Mesendoderm (in vitro differentiated cells): ENCODE data around the gene ABCA4.

Experiments
- DNase-seq: peaks from one replicate; pipeline ENCODE4 v3.0.0; 2013
- H2AK5ac ChIP-seq: 2 replicates; pipeline ENCODE4 v1.6.1; 2013; ENCODE audit warnings: low read length, inconsistent platforms
- H2BK120ac ChIP-seq: 2 replicates; pipeline ENCODE4 v1.6.1; 2013; ENCODE audit warnings: low read depth, mild to moderate bottlenecking, low read length, moderate library complexity, mixed read lengths
- H2BK15ac ChIP-seq: replicated peaks from 2 replicates; pipeline ENCODE4 v1.6.1; 2013; ENCODE audit warnings: low read depth, mild to moderate bottlenecking, moderate library complexity
- H2BK5ac ChIP-seq: 2 replicates; pipeline ENCODE4 v1.6.1; 2013; ENCODE audit warnings: low read length, inconsistent platforms
- H3K18ac ChIP-seq: 2 replicates; pipeline ENCODE4 v1.6.1; 2013; ENCODE audit warnings: mild to moderate bottlenecking, low read length, mixed read lengths
- H3K23ac ChIP-seq: one replicate; pipeline ENCODE4 v1.6.1; 2013; ENCODE audit warnings: low read length
- H3K27ac ChIP-seq: 2 replicates; pipeline ENCODE4 v1.5.1; 2013; ENCODE audit warnings: low read depth, mild to moderate bottlenecking, inconsistent platforms, low read length, moderate library complexity
- H3K27me3 ChIP-seq: 2 replicates; pipeline ENCODE4 v1.6.1; 2013; ENCODE audit warnings: low read length, control low read depth, mild to moderate bottlenecking, inconsistent platforms; ENCODE audit not compliant: insufficient read depth, poor library complexity
- H3K36me3 ChIP-seq: 2 replicates; pipeline ENCODE4 v1.6.1; 2013; ENCODE audit warnings: low read length, inconsistent platforms; ENCODE audit not compliant: control insufficient read depth, insufficient read depth
- H3K4ac ChIP-seq: one replicate; pipeline ENCODE4 v1.6.1; 2013; ENCODE audit warnings: low read depth, mild to moderate bottlenecking, low read length, moderate library complexity
- H3K4me1 ChIP-seq: 2 replicates; pipeline ENCODE4 v1.6.1; 2013; ENCODE audit warnings: low read depth, low read length, inconsistent platforms; ENCODE audit not compliant: control insufficient read depth
- H3K4me2 ChIP-seq: 2 replicates; pipeline ENCODE4 v1.6.1; 2013; ENCODE audit warnings: low read length
- H3K4me3 ChIP-seq: 2 replicates; pipeline ENCODE4 v1.5.1; 2013; ENCODE audit warnings: mild to moderate bottlenecking, low read length
- H3K56ac ChIP-seq: one replicate; pipeline ENCODE4 v1.6.1; 2013; ENCODE audit warnings: low read length
- H3K79me1 ChIP-seq: 2 replicates; pipeline ENCODE4 v1.6.1; 2013; ENCODE audit warnings: low read length, inconsistent platforms
- H3K79me2 ChIP-seq: 2 replicates; pipeline ENCODE4 v1.6.1; 2013; ENCODE audit warnings: mild to moderate bottlenecking, low read length; ENCODE audit not compliant: control insufficient read depth, insufficient read depth
- H3K9ac ChIP-seq: 2 replicates; pipeline ENCODE4 v1.6.1; 2013; ENCODE audit warnings: low read length, inconsistent platforms
- H4K5ac ChIP-seq: one replicate; pipeline ENCODE4 v1.6.1; 2013; ENCODE audit warnings: low read length
- H4K8ac ChIP-seq: one replicate; pipeline ENCODE4 v1.6.1; 2013; ENCODE audit warnings: low read depth, mild to moderate bottlenecking, control low read depth, low read length, moderate library complexity
- WGBS: extraction: QIAGEN DNeasy Blood & Tissue Kit; methylation state at CpG from one replicate; pipeline ENCODE4 v1.1.7; 2013; ENCODE audit warnings: low lambda C conversion rate, missing lambda C conversion rate; ENCODE audit not compliant: insufficient coverage; ENCODE audit errors: extremely low coverage; 5-methylcytosine and 5-hydroxymethylcytosine counted together

The ABCA4 gene

DNA sequence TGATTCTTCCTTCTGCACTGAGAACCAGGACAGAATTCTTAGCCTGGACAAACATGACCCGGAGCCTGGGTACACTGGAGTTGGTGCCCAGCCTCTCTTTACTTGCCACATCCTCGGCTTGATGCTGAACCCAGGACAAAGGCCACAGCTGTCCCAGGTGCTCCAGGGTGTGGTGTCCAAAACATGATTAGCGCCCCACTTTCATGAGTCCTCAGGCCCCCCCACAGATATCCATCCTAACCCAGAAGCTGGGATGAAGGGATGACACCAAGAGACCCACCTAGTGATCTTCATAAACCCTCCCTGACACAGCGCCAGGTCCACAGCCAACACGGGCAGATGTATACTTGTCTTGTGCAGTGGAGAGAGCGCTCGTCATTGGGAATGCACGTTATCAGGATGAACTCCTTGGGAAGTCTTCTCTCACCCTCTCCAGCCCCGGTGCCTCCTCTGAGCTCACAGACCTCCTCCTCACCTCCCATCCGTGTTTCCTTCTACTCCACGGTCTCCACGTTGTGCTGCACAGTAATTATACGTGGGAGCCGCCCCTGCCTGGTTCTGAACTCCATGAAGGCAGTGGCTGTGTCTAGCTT is 3.6 kb downstream of the ABCA4 start:
- peak overlapping the region; percentile 44 for H3K56ac ChIP-seq
- H3K18ac ChIP-seq: no peak overlapping the region
- no peak overlapping the region for H2BK120ac ChIP-seq
- H3K36me3 ChIP-seq: no peaks in the 10 kb centered on the region
- H3K79me1 ChIP-seq: no peaks in the 10 kb centered on the region
- H3K27ac ChIP-seq: no peak overlapping the region
- peaks cover 9% of the 10 kb centered on the region for H3K4me1 ChIP-seq
- peak overlapping the region; percentile 29 for H3K23ac ChIP-seq
- no peak overlapping the region for H2BK5ac ChIP-seq
- H2BK15ac ChIP-seq: no peak overlapping the region
- no peak overlapping the region for H4K5ac ChIP-seq
- no peak overlapping the region for H2AK5ac ChIP-seq
- H3K9ac ChIP-seq: no peak overlapping the region
- no peak overlapping the region for H3K4ac ChIP-seq
- no peak overlapping the region for H3K4me3 ChIP-seq
- no peaks in the 10 kb centered on the region for H3K27me3 ChIP-seq
- H3K79me2 ChIP-seq: no peaks in the 10 kb centered on the region
- no peak for DNase-seq
- WGBS: no CpG with 5 or more reads among the region's 14 CpGs
- no peak overlapping the region for H3K4me2 ChIP-seq
- no peak overlapping the region for H4K8ac ChIP-seq

DNA sequence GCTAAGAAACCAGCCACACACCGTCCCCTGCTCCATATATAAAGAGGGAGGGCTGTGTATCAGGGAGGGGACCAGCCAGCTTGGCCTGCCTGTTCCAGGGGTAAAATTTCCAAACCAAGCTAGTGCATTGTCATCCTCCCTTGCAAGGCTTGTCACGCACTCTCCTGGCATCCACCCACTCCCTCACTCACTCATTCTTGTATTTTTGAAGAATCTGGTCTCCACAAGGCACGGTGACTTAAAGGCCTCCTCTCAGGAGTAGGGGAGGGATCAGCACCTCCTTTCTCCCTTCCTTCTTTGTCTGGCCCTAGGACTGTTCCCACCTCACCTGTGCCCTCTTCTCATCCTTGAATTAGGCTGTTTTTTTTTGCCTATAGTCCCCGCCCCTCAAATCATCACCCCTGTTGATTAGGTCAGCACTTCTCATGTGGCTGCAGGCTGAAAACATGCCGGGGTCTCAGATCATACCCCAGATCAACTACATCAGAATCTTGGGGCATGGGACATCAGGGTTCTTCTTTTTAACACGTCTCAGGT is 5.0 kb downstream of the ABCA4 start:
- H4K5ac ChIP-seq: no peak overlapping the region
- no peaks in the 10 kb centered on the region for H3K79me2 ChIP-seq
- no CpG with 5 or more reads among the region's 6 CpGs for WGBS
- H2BK5ac ChIP-seq: no peak overlapping the region
- no peak overlapping the region for H3K4me2 ChIP-seq
- no peak overlapping the region for H3K23ac ChIP-seq
- no peaks in the 10 kb centered on the region for H3K79me1 ChIP-seq
- H3K56ac ChIP-seq: peak overlapping the region; percentile 26
- no peak overlapping the region for H3K4ac ChIP-seq
- H3K27me3 ChIP-seq: no peaks in the 10 kb centered on the region
- DNase-seq: no peak
- H3K4me3 ChIP-seq: no peak overlapping the region
- H3K27ac ChIP-seq: no peak overlapping the region
- no peak overlapping the region for H2AK5ac ChIP-seq
- no peaks in the 10 kb centered on the region for H3K36me3 ChIP-seq
- no peak overlapping the region for H2BK120ac ChIP-seq
- no peak overlapping the region for H3K9ac ChIP-seq
- H4K8ac ChIP-seq: no peak overlapping the region
- no peak overlapping the region for H2BK15ac ChIP-seq
- peaks cover 9% of the 10 kb centered on the region for H3K4me1 ChIP-seq
- H3K18ac ChIP-seq: no peak overlapping the region

DNA sequence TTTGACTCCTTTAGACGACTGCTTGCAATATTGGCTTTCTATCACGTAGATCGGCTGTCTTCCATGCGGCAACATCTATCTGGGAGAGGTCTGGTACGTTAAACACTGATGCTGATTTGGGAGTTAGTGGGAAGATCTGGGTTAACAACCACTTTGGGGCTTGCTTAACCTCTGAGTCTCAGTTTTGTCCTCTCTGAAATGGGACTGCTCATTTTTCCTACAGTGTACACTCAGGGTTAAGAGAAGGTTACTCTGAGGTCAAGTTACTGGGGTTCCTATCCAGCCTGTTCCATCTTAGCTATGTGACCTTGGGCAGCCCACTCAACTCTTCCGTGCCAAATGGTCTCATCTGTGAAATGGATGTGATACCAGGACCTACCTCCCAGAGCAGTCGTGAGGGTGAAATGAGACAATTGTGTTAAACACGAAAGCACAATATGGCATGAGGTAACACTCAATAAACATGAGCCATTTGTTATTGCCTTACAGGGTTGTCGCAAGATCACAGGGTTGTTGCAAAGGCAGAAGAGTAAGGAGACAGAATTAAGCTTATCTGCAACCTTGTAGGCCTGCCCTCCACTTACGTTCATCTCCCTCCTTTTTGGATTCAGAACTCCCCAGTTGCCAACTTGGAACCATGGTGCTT is 5.6 kb downstream of the ABCA4 start:
- H3K4me2 ChIP-seq: no peak overlapping the region
- WGBS: no CpG with 5 or more reads among the region's 10 CpGs
- H3K23ac ChIP-seq: no peak overlapping the region
- no peak overlapping the region for H2BK15ac ChIP-seq
- H2AK5ac ChIP-seq: peak overlapping the region; percentile 41
- H3K4ac ChIP-seq: no peak overlapping the region
- H3K9ac ChIP-seq: no peak overlapping the region
- H3K27ac ChIP-seq: no peak overlapping the region
- H3K56ac ChIP-seq: peak overlapping the region; percentile 26
- no peaks in the 10 kb centered on the region for H3K79me2 ChIP-seq
- no peaks in the 10 kb centered on the region for H3K36me3 ChIP-seq
- no peak overlapping the region for H3K18ac ChIP-seq
- no peak overlapping the region for H4K5ac ChIP-seq
- no peaks in the 10 kb centered on the region for H3K27me3 ChIP-seq
- H3K79me1 ChIP-seq: no peaks in the 10 kb centered on the region
- H4K8ac ChIP-seq: no peak overlapping the region
- no peak overlapping the region for H2BK120ac ChIP-seq
- no peak overlapping the region for H2BK5ac ChIP-seq
- DNase-seq: no peak
- H3K4me1 ChIP-seq: peaks cover 8% of the 10 kb centered on the region
- no peak overlapping the region for H3K4me3 ChIP-seq

- no peaks in the 10 kb centered on the region for H3K79me1 ChIP-seq
- no peak overlapping the region for H3K4me3 ChIP-seq
- no peaks in the 10 kb centered on the region for H3K36me3 ChIP-seq
- DNase-seq: no peak
- no peak overlapping the region for H3K9ac ChIP-seq
- no peak overlapping the region for H2BK120ac ChIP-seq
- H3K18ac ChIP-seq: no peak overlapping the region
- H4K8ac ChIP-seq: no peak overlapping the region
- no peak overlapping the region for H3K4me2 ChIP-seq
- H3K27ac ChIP-seq: no peak overlapping the region
- H3K27me3 ChIP-seq: no peaks in the 10 kb centered on the region
- no peak overlapping the region for H3K56ac ChIP-seq
- H3K4me1 ChIP-seq: peaks cover 3% of the 10 kb centered on the region
- H4K5ac ChIP-seq: no peak overlapping the region
- H3K79me2 ChIP-seq: no peaks in the 10 kb centered on the region
- H2BK15ac ChIP-seq: no peak overlapping the region
- WGBS: no CpG with 5 or more reads among the region's 2 CpGs
- H3K23ac ChIP-seq: no peak overlapping the region
- H2AK5ac ChIP-seq: no peak overlapping the region
- no peak overlapping the region for H3K4ac ChIP-seq
- no peak overlapping the region for H2BK5ac ChIP-seq
Observed at GRCh38 chr1:94113589-94114226, 7.2 kb downstream of the ABCA4 start.

DNA sequence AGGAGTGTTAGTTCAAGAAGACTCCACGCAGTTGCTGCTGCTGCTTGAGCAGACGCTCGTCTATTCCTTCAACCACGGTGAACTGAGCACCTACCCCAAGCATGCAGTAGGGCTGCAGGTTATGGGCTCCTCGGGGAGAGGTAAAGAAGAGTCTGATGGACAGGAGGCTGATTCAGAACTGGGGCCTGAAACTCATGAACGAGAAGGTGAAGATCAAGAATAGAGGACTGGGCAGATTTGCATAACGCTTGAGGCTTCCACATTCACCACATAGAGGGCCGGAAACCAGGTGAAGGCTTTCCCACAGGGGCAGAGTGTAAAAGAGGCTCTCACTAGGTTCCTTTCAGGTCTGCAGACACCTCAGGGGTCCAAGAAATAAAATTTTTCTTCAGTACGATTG is 9.1 kb downstream of the ABCA4 start:
- Histone ChIP-seq H4K5ac (no peak overlapping the region), H3K79me2 (no peaks in the 10 kb centered on the region)
- DNase-seq: no peak

More for the DNA sequence above, 9.1 kb downstream of the ABCA4 start:
- H3K23ac ChIP-seq: no peak overlapping the region
- H3K9ac ChIP-seq: no peak overlapping the region
- no peak overlapping the region for H2BK15ac ChIP-seq
- H3K56ac ChIP-seq: no peak overlapping the region
- no peak overlapping the region for H3K18ac ChIP-seq
- H2BK120ac ChIP-seq: no peak overlapping the region
- H3K79me1 ChIP-seq: no peaks in the 10 kb centered on the region
- H3K4me3 ChIP-seq: no peak overlapping the region
- no peak overlapping the region for H3K4me2 ChIP-seq
- no peak overlapping the region for H2AK5ac ChIP-seq
- no peak overlapping the region for H3K27ac ChIP-seq
- H2BK5ac ChIP-seq: no peak overlapping the region
- H3K4me1 ChIP-seq: no peaks in the 10 kb centered on the region
- no peak overlapping the region for H3K4ac ChIP-seq
- no peaks in the 10 kb centered on the region for H3K36me3 ChIP-seq
- WGBS: no CpG with 5 or more reads among the region's 9 CpGs
- H3K27me3 ChIP-seq: no peaks in the 10 kb centered on the region
- H4K8ac ChIP-seq: no peak overlapping the region
